ENCODE measurements around the gene JARID2. TPM values are rescaled to one million over a fixed set of nuclear protein-coding genes. Genes with fewer than 3 reads are reported as not detected.
"Not testable (repeated sequence)": the region's sequence is repeated elsewhere in the genome, so short reads cannot be mapped to it uniquely, and the experiment has no call there.

JARID2 gene
- total RNA-seq, 4 donors from 2014 or later = 12.1 to 33.8 (median 17.0) TPM

- no peaks in the 10 kb centered on the region for H3K4me1 ChIP-seq
- H3K9me3 ChIP-seq = no peaks in the 10 kb centered on the region
- no peaks in the 10 kb centered on the region for H3K27me3 ChIP-seq
- H3K36me3 ChIP-seq = peaks cover 0 to 19% (median 0%) of the 10 kb centered on the region in 3 donors
- no peak for DNase-seq
- no peak for TF ChIP-seq POLR2A (IDR thresholded peaks at IDR 0.05)
- TF ChIP-seq, protein P1, sequence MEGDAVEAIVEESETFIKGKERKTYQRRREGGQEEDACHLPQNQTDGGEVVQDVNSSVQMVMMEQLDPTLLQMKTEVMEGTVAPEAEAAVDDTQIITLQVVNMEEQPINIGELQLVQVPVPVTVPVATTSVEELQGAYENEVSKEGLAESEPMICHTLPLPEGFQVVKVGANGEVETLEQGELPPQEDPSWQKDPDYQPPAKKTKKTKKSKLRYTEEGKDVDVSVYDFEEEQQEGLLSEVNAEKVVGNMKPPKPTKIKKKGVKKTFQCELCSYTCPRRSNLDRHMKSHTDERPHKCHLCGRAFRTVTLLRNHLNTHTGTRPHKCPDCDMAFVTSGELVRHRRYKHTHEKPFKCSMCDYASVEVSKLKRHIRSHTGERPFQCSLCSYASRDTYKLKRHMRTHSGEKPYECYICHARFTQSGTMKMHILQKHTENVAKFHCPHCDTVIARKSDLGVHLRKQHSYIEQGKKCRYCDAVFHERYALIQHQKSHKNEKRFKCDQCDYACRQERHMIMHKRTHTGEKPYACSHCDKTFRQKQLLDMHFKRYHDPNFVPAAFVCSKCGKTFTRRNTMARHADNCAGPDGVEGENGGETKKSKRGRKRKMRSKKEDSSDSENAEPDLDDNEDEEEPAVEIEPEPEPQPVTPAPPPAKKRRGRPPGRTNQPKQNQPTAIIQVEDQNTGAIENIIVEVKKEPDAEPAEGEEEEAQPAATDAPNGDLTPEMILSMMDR (IDR thresholded peaks at IDR 0.05) = no peak
- no peak overlapping the region for H3K4me3 ChIP-seq
- H3K27ac ChIP-seq = peak overlapping the region in 2 of 4 donors; percentile 22 to 36
Measured at GRCh38 chr6:15535495-15536197, 289.8 kb downstream of the JARID2 start.

- no peak for DNase-seq
- Histone ChIP-seq H3K4me1 (no peaks in the 10 kb centered on the region), H3K27me3 (no peaks in the 10 kb centered on the region), H3K27ac (peak overlapping the region in 2 of 4 donors; percentile 22 to 27), H3K36me3 (peaks cover 0 to 19% (median 0%) of the 10 kb centered on the region in 3 donors), H3K9me3 (no peaks in the 10 kb centered on the region), H3K4me3 (no peak overlapping the region)
- TF ChIP-seq, protein P1 (IDR thresholded peaks at IDR 0.05) = no peak
- no peak for TF ChIP-seq POLR2A (IDR thresholded peaks at IDR 0.05)
Measured at GRCh38 chr6:15536198-15536955, 290.5 kb downstream of the JARID2 start.

- Histone ChIP-seq H3K4me1 (no peaks in the 10 kb centered on the region), H3K27me3 (no peaks in the 10 kb centered on the region), H3K27ac (no peak overlapping the region), H3K9me3 (no peaks in the 10 kb centered on the region), H3K36me3 (peaks cover 0 to 2% (median 0%) of the 10 kb centered on the region in 3 donors), H3K4me3 (no peak overlapping the region)
- TF ChIP-seq, protein P1 (IDR thresholded peaks at IDR 0.05) = no peak
- TF ChIP-seq POLR2A (IDR thresholded peaks at IDR 0.05) = no peak
- no peak for DNase-seq
Measured at GRCh38 chr6:15538106-15538505, 292.2 kb downstream of the JARID2 start.

DNA sequence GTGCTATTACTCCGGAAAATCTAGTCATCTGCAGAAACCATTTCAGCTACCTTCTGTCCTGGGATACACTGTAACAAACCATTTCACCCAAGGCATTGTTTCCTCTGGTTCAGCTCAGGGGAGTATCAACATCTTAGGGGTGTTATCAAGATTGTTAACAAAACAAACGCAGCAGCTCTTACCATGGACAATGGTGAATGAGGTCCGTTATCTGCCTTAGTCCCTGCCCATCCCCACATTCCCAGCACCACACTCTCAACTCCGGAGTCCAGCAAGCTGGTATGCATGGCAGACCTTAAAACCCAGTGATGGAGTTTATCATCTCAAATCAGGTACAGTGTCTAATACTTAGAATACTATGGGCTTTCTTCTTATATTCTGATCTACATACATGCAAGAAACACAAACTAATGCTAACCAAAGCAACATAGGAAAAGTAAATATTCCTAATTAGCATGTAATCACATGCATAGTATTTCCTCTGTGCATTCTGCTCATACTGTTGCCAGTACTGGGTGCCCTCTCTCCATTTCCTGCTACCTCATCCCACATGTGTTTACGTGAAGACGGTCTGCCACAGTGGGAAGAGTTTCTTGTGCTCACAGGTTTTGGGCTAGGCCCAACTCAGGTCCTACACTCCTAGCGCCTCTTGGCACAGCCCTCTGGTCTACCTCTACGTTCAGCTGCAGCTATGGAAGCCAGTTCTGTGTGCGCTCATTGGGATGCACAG is 293.1 kb downstream of the JARID2 start:
- Histone ChIP-seq H3K9me3 (no peaks in the 10 kb centered on the region), H3K4me3 (no peak overlapping the region), H3K27ac (no peak overlapping the region), H3K4me1 (no peaks in the 10 kb centered on the region), H3K27me3 (no peaks in the 10 kb centered on the region), H3K36me3 (no peaks in the 10 kb centered on the region)
- TF ChIP-seq POLR2A (IDR thresholded peaks at IDR 0.05) = no peak
- TF ChIP-seq, protein P1 (IDR thresholded peaks at IDR 0.05) = no peak
- no peak for DNase-seq

DNA sequence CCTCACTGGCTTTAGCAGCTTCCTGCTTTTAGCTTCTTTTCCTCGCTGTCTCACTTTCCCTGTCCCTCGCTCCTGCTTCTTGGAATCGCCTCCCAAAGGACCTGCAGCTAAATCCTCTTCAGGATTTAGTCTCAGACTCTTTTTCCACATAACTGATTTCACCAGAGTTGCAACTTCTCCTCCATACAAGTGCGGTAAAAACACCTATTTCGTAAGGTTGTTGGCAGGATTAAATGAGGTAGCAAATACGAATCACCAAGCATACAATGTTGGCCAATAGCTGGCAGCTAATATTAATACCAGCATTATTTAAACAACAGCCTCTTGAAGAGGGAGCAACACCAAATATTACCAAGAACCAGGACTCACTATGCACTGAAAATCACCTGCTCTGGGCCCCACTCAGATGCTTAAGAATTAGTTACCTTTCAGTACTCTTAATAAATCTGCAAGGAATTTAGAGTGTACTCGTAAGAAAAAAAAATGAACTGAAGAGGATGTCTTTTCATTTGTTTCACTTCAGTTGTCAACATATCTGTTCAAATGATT is 293.9 kb downstream of the JARID2 start:
- Histone ChIP-seq H3K36me3 (no peaks in the 10 kb centered on the region), H3K4me3 (no peak overlapping the region), H3K4me1 (no peaks in the 10 kb centered on the region), H3K27me3 (no peaks in the 10 kb centered on the region), H3K27ac (no peak overlapping the region), H3K9me3 (no peaks in the 10 kb centered on the region)
- DNase-seq = no peak
- no peak for TF ChIP-seq POLR2A (IDR thresholded peaks at IDR 0.05)
- TF ChIP-seq, protein P1 (IDR thresholded peaks at IDR 0.05) = no peak

DNA sequence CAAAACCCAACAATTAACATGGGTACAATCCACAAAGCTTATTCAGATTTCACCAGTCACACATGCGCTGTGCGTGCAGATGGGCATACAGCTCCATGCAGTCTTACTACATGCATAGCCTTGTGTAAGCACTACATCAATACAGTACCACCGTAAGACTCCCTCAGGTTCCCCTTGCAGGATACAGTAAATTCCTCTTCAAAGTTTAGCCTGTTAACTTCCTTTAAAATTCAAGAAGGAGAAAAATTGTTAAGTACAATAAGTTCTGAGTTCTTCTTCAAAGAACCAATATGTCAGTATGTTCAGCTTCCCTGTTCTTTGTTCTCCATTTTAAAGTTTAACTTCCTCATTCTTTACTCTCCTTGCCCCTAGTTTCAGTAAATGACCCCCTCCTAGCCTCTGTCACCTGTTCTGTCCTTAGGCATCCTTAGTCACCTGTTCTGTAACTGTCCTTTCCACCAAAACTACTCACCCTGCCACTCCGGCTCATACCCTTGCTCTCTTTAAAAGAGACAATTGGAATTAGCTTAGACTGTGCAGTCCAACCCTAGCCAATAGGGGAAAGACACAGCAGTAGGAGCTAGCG is 297.6 kb downstream of the JARID2 start:
- H3K27me3 ChIP-seq, H3K36me3 ChIP-seq, H3K4me1 ChIP-seq: not testable (repeated sequence)

More for the DNA sequence above, 297.6 kb downstream of the JARID2 start:
- DNase-seq, H3K9me3 ChIP-seq, H3K4me3 ChIP-seq, H3K27ac ChIP-seq: not testable (repeated sequence)

All from Peyer's patch (tissue), 4 donors.